IMR-90 (cell line): ENCODE results near the gene COL18A1. TPM values are rescaled to one million over a fixed set of nuclear protein-coding genes. Genes with fewer than 3 reads are reported as not detected.

Experiments
- CTCF ChIP-seq: conservative IDR thresholded peaks from 2 replicates; pipeline ENCODE4 v1.5.1; 2012; ENCODE audit warnings: mild to moderate bottlenecking, low read depth, low read length, improper control_type of control experiment
- polyA plus RNA-seq, 3 experiments: library from polyadenylated mRNA; depleted of rRNA; stranded (reverse); fragments of >200 nt; gene quantifications; 2 replicates each; pipeline ENCODE4 v1.2.3, GENCODE V29; 2012; ENCODE audit warnings: low replicate concordance in 1 of 3
- total RNA-seq: library from RNA; depleted of rRNA; stranded (reverse); fragments of >200 nt; gene quantifications from 2 replicates; pipeline ENCODE4 v1.2.3, GENCODE V29; 2012

COL18A1 gene
- total and polyA plus RNA-seq, 2 of the 4 experiments (the other 2 are of a cell fraction), result 4.3 to 46.7 TPM

DNA sequence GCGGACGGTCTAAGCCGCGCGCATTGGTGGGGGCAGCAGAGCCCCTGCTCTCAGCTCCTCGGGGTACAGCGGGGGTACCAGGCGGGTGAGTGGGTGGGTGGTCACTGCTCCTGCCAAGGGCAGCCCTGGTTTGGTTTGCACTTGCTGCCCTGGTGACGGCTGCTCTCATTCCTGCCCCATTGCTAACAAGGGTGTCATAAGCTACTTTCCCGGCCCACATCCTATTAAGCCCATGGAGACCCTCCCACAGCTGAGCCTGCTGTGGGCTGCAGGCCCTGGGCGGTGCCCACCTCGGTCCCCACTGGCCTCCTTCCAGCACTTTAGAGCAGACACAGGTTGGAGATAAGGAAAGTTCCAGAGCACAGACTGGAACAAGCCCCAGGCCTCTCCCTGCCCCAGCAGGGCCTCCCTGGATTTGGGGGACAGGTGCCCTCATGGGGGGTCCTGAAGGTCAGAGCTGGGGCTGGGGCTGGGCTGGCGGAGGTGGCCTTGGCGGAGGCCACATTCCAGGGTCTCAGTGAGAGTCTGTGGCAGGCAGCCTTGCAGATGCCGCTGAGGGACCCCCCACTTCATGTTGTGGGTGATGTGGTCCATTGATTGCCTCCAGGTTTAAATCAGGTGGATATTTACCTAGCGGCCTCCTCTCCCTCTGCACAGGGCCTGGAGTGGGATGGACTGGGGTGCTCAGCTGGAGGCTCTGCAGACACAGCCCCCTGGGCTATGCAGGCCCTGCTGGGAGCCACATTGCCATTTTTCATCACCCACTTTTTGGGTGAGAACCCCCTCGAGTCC, 27.0 kb downstream of the COL18A1 start (continued):
- TF ChIP-seq CTCF, result no peak
